RKO (cell line): ENCODE data around the gene ATG3.
"Not testable (repeated sequence)": the region's sequence is repeated elsewhere in the genome, so short reads cannot be mapped to it uniquely, and the experiment has no call there.

Experiments
- DNase-seq: peaks from one replicate; pipeline ENCODE4 v3.0.0-alpha.2; 2016; ENCODE audit warnings: low spot score

Gene ATG3

DNA sequence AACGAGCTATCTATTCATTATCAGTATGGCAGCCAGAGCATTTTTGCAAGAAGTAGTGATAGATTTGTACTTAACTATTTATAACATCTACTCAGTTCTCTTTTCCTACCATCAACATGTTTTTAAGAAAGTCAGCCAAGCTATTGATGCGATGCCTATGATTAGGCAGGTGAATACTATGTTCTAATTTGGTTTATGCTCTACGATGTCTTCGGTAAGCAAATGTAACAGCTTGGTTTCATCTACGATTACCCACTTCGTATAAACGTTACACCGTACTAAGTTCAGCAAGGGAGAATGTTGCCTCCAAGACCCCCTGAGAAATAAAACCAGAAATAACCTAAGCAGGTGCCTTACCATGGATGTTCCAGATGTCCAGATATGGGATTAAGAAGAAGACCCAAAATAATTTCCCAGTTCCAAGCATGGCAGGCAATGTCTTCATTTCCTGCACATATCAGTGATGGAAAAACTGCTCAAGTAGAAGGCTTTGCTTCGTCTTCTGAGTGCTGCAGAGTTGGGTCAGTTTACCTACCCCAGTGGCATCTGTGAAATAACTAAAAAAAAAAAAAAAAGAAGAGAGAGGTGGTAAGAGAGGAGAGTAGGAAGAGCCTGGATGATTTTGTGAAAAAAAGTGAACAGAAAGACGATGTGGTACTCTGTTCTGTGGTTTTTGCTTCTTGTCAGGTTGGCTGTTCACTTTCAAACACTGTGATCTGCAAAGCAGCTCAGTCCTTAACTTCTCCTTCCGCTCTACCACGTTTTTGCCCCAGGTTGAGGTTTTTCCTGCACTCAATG, 62.6 kb downstream of the ATG3 start, which contains the start of gene BTLA:
Gene BTLA (minus strand): TSS at position 559 of the 798 bp plus-strand sequence. CDS start 114 bp downstream, at position 445.
- DNase-seq: no peak

DNA sequence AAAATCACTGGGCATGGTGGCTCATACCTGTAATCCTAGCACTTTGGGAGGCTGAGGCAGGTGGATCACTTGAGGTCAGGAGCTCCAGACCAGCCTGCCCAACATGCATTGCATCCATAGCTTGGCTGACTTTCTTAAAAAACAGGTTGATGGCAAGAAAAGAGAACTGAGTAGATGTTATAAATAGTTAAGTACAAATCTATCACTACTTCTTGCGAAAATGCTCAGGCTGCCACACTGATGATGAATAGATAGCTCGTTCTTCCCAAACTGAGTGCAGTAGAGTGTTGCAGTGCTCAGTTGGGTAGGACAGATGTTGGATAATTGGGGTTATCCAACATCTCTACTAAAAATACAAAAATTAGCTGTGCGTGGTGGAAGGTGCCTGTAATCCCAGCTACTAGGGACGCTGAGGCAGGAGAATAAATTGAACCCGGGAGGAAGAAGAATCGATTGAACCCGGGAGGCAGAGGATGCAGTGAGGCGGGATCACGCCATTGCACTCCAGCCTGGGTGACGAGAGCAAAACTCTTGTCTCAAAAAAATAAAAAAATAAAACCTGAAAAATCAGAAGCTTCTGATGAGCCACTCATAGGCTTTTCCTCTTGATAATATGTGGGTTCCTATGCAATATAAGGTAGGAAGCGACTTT, 63.7 kb downstream of the ATG3 start:
- no peak for DNase-seq

DNA sequence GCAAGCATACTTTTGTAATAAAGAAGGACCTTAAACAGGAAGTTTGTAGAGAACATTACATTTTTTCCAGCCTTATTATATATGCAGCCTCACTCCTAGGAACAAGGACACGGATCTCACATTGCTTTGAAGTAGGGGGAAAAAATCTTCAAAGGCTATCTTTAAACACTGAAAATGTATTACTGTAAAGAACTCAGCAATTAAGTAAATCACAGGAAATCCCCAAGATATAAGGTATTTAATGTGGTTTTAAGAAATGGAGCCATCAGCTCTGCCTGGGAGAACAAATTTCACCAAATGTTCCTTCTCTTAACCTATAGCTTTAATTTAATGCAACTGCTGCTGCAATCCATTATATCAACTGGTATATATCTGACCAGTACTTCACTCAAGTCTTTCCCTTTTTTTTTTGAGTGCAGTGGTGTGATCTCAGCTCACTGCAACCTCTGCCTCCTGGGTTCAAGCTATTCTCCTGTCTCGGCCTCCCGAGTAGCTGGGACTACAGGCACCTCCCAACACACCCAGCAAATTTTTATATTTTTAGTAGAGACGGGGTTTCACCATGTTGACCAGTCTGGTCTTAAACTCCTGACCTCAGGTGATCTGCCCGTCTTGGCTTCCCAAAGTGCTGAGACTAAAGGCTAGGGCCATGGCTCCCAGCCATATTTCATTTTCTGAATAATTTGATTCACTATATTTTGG, 65.2 kb downstream of the ATG3 start:
- no peak for DNase-seq

DNA sequence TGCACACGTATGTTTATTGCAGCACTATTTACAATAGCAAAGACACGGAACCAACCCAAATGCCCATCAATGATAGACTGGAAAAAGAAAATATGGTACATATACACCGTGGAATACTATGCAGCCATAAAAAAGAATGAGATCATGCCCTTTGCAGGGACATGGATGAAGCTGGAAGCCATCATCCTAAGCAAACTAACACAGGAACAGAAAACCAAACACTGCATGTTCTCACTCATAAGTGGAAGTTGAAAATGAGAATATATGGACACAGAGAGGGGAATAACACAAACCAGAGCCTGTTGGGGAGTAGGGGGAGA, 67.4 kb downstream of the ATG3 start:
- not testable (repeated sequence) for DNase-seq

DNA sequence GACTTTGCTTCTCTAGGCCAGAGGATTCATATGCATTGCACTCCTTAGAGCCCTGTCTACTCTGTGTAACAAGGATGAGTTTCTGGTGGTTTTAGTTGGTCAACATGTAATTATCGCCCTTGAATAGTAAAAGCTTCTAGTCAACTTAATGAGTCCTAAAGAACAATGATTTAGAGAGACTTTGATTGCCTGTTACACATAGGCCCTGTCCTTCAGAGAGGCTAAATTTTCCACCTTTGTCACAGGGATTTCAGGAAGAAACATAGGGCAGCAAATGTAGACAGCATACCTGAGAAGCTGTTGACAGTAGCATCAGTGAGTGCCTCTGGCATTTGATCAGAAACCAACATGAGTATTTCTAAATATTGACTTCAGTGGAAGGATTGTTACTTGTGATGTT, 69.6 kb downstream of the ATG3 start:
- DNase-seq: no peak

DNA sequence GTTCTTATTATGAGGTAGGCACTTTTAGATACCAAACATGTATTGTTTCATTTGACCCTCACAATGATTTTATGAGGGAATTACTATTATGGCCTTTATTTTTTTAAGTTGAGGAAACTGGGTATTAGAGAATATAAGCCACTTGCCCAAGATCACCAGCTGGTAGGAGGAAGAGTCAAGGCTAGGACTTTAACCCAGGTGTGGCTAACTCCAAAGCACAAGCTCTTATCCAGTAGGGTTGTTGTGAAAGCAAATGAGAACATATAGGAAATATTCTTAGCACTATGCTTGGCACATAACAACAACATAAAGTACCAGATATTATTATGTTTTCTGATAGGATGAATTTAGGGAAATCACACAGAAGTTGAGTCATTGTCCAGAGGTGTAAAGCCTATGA, 70.4 kb downstream of the ATG3 start:
- DNase-seq: no peak

DNA sequence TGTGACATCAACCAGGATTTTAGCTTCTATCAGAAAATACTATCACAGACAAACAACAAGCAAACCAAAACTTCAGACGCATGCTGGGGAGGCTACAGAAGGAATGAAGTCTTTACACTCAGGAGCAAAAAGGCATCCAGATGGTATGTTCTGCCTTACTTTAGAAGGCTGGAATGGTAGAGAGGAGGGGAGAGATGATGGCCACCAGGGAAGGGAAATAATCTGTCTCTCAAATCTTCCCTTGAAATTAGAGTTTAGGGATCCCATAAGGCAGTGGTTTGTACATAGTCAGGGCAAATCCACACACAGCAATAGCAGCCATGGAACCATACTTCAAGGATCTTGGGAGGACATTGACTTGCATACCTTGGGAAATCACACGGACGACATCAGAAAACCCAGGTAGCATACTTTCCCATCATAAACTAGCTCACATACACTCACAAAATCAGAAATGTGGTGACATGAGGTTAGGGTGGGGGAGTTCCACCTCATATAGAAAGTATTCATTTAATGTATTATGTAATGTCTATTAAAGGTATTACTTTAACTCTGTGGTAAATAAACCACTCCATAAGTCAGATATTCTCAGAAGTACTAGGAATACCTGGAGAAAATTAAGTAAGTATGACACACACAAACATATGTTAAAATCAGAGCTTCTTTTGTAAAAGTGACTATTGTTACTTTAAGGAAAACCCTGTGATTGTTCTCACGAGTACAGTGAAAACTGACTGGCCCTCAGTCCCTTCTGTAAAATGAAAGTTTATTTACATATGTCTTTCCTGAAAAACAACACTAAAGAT, 71.9 kb downstream of the ATG3 start:
- DNase-seq: no peak

DNA sequence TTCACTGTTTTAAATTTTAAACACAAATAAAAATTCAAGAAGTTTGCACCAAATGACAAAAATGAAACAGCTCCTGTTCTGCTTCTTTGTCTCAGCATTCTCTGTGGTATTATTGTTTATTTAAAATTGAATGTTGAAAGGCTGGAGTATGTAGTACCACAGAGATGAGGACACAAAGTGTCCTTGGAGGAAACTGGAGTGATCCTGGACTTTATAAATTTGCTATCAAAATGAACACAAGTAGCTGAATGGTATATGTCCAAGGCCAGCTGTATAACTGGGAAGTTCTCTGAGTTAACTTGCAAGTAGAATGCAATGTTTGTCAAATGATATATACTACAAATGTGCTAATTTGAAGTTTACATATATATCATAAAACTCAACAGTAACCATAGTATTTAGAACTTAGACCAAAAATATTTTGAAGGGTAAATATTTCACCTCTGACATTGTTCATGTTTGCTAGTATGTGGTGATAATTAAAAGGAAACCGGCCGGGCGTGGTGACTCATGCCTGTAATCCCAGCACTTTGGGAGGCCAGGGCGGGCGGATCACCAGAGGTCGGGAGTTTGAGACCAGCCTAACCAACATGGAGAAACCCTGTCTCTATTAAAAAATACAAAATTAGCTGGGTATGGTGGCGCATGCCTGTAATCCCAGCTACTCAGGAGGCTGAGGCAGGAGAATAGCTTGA, 74.8 kb downstream of the ATG3 start:
- DNase-seq: no peak

DNA sequence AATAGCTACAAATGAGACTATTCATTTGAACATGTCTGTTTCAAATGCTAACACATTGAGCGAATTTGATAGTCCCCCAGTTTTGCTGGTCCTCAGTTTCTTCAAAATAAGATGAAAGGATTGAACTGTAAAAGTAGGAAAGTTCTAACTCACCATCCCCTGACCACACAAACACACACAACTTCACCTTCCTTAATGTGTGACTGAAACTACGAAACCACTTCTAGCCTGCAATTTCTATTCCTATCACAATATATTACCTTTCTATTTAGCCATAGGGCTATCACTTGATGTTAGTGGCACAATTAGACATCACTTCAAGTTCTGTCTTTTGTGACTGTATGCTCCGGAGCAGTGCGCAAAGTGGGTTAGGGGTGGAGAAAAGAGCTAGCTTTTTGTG, 77.4 kb downstream of the ATG3 start:
- DNase-seq: no peak

DNA sequence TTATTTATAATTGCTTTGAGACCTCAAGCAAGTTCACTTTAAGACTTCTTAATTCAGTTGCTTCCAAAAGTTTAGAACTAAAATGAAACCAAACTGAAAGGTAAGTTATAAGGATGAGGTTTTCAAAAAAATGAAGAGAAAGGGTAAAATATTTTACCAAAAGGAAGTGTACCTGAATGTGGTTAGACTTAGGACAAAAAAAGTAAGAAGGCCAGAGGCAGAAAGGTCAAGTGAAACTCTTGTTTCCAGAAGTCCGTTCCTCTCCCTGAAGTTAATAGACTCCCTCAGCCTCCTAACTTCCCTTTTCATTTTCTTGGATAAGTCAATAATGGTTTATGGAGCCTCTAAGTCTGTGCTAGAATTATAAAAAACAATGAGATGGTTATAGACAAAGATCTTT, 79.1 kb downstream of the ATG3 start:
- DNase-seq: no peak
